OCI-LY1 (cell line): ENCODE results near the gene CRYGB.

Experiments
- H2AFZ ChIP-seq: fragments of 200-600 bp; sonication (generic), shearing (Covaris generic); 2 replicates; pipeline ENCODE4 v1.6.0; 2014; ENCODE audit warnings: antibody characterized with exemption, mild to moderate bottlenecking, low read length
- H3F3A ChIP-seq: fragments of 200-600 bp; sonication (generic), shearing (Covaris generic); 2 replicates; pipeline ENCODE4 v1.6.0; 2014; ENCODE audit warnings: mild to moderate bottlenecking, antibody characterized with exemption, low read length, moderate library complexity; ENCODE audit not compliant: insufficient read depth
- H3K27ac ChIP-seq: fragments of 200-600 bp; sonication (generic); 2 replicates; pipeline ENCODE4 v1.5.1; 2014; ENCODE audit warnings: low read length, mixed run types, mild to moderate bottlenecking, low read depth; ENCODE audit not compliant: poor library complexity, severe bottlenecking
- H3K27me3 ChIP-seq: fragments of 200-600 bp; sonication (generic); 2 replicates; pipeline ENCODE4 v1.6.0; 2014; ENCODE audit warnings: antibody characterized with exemption, mild to moderate bottlenecking, low read length, moderate library complexity; ENCODE audit not compliant: insufficient read depth
- H3K36me3 ChIP-seq: fragments of 200-600 bp; sonication (generic); 2 replicates; pipeline ENCODE4 v1.6.1; 2014; ENCODE audit warnings: mild to moderate bottlenecking, antibody characterized with exemption, low read length, moderate library complexity, mixed read lengths; ENCODE audit not compliant: insufficient read depth
- H3K4me1 ChIP-seq: fragments of 200-600 bp; sonication (generic); 2 replicates; pipeline ENCODE4 v1.5.1; 2014; ENCODE audit warnings: mild to moderate bottlenecking, low read length, moderate library complexity; ENCODE audit not compliant: insufficient read depth, severe bottlenecking
- H3K4me2 ChIP-seq: fragments of 200-600 bp; sonication (generic), shearing (Covaris generic); 2 replicates; pipeline ENCODE4 v1.6.1; 2014; ENCODE audit warnings: low read length
- H3K4me3 ChIP-seq: fragments of 200-600 bp; sonication (generic); 2 replicates; pipeline ENCODE4 v1.5.1; 2014; ENCODE audit warnings: low read length, low read depth, mild to moderate bottlenecking, mixed read lengths; ENCODE audit not compliant: poor library complexity, severe bottlenecking
- H3K79me2 ChIP-seq: fragments of 200-600 bp; shearing (Covaris generic); 2 replicates; pipeline ENCODE4 v1.6.1; 2016; ENCODE audit warnings: mixed run types, low read length, mixed read lengths; ENCODE audit not compliant: insufficient read depth
- H3K9ac ChIP-seq: fragments of 200-600 bp; sonication (generic), shearing (Covaris generic); 2 replicates; pipeline ENCODE4 v1.6.1; 2014; ENCODE audit warnings: mild to moderate bottlenecking, low read length, mixed read lengths
- H3K9me2 ChIP-seq: fragments of 200-600 bp; sonication (generic), shearing (Covaris generic); 2 replicates; pipeline ENCODE4 v1.6.1; 2014; ENCODE audit warnings: low read depth, mild to moderate bottlenecking, low read length, mixed read lengths
- H3K9me3 ChIP-seq: fragments of 200-600 bp; shearing (Covaris generic); 2 replicates; pipeline ENCODE4 v1.6.1; 2014; ENCODE audit warnings: low read length, mixed read lengths
- H4K20me1 ChIP-seq: fragments of 200-600 bp; sonication (generic), shearing (Covaris generic); 2 replicates; pipeline ENCODE4 v1.6.0; 2016; ENCODE audit warnings: mild to moderate bottlenecking, low read length; ENCODE audit not compliant: insufficient read depth
- EZH2 ChIP-seq: fragments of 200-600 bp; sonication (generic), shearing (Covaris generic); IDR thresholded peaks from 2 replicates; pipeline ENCODE4 v1.8.0; 2017; ENCODE audit warnings: borderline replicate concordance, mixed run types, mild to moderate bottlenecking, antibody characterized with exemption, low read length, moderate library complexity, mixed read lengths
- TF ChIP-seq, protein P1 (sequence below): fragments of 200-600 bp; sonication (generic), shearing (Covaris generic); IDR thresholded peaks from 2 replicates; pipeline ENCODE4 v1.5.1; 2017; ENCODE audit warnings: mild to moderate bottlenecking, antibody characterized with exemption, low read length, moderate library complexity, mixed read lengths

CRYGB gene

DNA sequence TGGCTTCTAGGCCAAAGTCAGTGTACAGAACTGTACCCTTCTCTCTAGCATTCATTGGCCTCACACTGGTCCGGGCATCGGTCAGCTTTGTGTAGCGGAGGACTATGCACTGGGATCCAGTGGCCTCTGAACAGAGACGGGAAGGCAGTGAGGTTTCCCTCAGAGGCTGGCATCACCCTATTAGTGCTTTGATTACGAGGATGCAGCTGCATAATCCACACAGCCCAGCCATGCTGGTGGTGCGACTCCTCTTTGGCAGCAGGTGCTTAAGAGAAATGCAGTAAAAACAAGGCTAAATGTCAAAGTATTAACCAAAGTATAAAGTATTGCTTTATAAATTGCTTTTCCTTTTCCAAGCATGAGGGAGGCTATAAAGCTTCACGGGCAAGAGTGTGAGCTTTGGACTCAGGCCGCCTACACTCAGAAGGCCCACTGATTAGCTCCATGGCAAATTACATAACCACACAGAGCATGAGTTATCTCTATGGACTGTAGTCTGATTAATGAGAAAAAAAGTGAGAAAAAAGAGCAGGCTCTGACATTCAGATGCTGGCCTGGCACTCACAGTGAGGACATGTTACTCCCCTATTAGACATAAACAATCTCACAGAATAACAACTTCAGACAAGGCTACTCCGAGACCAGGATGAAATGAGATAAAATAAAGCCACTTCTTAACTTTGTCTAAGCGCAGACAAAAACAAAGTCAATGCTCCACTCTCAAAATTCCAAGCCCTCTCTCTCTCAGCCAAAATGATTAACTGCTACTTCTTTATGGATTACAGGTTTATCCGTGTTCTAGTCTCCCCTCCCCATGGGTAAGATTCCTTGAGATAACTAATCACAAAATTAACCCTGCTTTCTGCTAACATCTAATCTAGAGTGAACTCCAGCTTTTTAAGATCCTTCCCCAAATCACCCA lies 9.9 kb downstream of the CRYGB start:
- Histone ChIP-seq H3K4me3 (no peak overlapping the region), H3K36me3 (no peaks in the 10 kb centered on the region), H3K79me2 (no peaks in the 10 kb centered on the region), H3K9me3 (no peaks in the 10 kb centered on the region), H3K4me2 (no peak overlapping the region), H2AFZ (no peak overlapping the region), H3K27ac (no peak overlapping the region), H3K9ac (no peak overlapping the region), H3F3A (no peaks in the 10 kb centered on the region), H3K4me1 (no peaks in the 10 kb centered on the region), H4K20me1 (no peaks in the 10 kb centered on the region), H3K9me2 (no peaks in the 10 kb centered on the region), H3K27me3 (no peaks in the 10 kb centered on the region)
- TF ChIP-seq EZH2 = no peak
- TF ChIP-seq, protein P1, sequence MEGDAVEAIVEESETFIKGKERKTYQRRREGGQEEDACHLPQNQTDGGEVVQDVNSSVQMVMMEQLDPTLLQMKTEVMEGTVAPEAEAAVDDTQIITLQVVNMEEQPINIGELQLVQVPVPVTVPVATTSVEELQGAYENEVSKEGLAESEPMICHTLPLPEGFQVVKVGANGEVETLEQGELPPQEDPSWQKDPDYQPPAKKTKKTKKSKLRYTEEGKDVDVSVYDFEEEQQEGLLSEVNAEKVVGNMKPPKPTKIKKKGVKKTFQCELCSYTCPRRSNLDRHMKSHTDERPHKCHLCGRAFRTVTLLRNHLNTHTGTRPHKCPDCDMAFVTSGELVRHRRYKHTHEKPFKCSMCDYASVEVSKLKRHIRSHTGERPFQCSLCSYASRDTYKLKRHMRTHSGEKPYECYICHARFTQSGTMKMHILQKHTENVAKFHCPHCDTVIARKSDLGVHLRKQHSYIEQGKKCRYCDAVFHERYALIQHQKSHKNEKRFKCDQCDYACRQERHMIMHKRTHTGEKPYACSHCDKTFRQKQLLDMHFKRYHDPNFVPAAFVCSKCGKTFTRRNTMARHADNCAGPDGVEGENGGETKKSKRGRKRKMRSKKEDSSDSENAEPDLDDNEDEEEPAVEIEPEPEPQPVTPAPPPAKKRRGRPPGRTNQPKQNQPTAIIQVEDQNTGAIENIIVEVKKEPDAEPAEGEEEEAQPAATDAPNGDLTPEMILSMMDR = no peak

DNA sequence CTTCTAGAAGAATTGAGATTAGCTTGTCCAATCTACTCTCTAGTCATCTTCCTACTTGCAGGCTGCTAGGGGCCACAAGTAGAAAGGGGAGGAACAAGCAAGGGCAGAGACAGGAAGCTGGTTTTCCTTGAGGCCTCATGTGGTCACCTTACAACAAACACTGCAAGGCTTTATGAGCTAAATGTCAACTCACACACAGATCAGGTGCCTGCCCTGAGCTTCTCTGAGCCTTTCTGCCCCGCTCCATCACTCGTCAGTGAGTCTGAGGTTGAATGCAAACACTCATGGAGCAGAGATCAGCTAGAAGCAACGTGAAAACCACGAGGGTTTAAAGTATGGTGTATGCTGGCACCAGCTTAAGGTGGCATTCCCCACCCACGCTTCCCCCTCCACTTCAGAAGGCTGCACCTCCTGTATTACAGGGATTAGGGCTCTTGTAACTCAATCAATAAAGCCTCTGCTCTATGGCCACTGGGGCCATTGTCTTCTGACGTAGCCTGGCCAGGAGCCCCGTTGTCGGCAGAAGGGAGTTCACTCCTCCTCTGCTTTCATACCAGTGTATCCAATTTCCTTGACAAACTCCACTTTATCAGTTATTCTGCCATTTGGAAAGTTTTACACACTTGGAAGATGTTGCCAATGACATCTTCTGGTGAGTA lies 10.9 kb downstream of the CRYGB start:
- no peaks in the 10 kb centered on the region for H3K27me3 ChIP-seq
- no peaks in the 10 kb centered on the region for H3K9me3 ChIP-seq
- H3F3A ChIP-seq = no peaks in the 10 kb centered on the region
- H3K4me3 ChIP-seq = no peak overlapping the region
- H3K79me2 ChIP-seq = no peaks in the 10 kb centered on the region
- H3K36me3 ChIP-seq = no peaks in the 10 kb centered on the region
- no peak overlapping the region for H3K27ac ChIP-seq
- no peak overlapping the region for H3K4me2 ChIP-seq
- no peak for TF ChIP-seq EZH2
- TF ChIP-seq, protein P1 = no peak
- no peak overlapping the region for H3K9ac ChIP-seq
- no peaks in the 10 kb centered on the region for H3K4me1 ChIP-seq
- H4K20me1 ChIP-seq = no peaks in the 10 kb centered on the region
- no peaks in the 10 kb centered on the region for H3K9me2 ChIP-seq
- H2AFZ ChIP-seq = no peak overlapping the region

DNA sequence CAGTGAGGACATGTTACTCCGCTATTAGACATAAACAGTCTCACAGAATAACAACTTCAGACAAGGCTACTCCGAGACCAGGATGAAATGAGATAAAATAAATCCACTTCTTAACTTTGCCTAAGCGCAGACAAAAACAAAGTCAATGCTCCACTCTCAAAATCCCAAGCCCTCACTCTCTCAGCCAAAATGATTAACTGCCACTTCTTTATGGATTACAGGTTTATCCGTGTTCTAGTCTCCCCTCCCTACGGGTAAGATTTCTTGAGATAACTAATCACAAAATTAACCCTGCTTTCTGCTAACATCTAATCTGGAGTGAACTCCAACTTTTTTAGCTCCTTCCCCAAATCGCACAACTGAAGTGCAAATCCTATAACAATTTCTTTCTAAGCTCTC lies 15.2 kb downstream of the CRYGB start:
- Histone ChIP-seq H3K79me2 (no peaks in the 10 kb centered on the region), H3K9me3 (no peaks in the 10 kb centered on the region), H3F3A (no peaks in the 10 kb centered on the region), H3K27ac (no peak overlapping the region), H3K4me1 (no peaks in the 10 kb centered on the region), H3K27me3 (no peaks in the 10 kb centered on the region), H3K4me3 (no peak overlapping the region), H3K36me3 (no peaks in the 10 kb centered on the region), H4K20me1 (no peaks in the 10 kb centered on the region), H3K9ac (no peak overlapping the region), H3K9me2 (no peaks in the 10 kb centered on the region), H3K4me2 (no peak overlapping the region), H2AFZ (no peak overlapping the region)
- TF ChIP-seq, protein P1 = no peak
- no peak for TF ChIP-seq EZH2
